Ascending aorta (tissue), 2 donors: ENCODE data around the gene UBQLN1. TPM values are rescaled to one million over a fixed set of nuclear protein-coding genes. Genes with fewer than 3 reads are reported as not detected.

Source experiments
- DNase-seq, 2 donors: peaks; one replicate each; pipeline ENCODE4 v3.0.0-alpha.2; 2019; ENCODE audit warnings: low spot score in 2 of 2
- H3K27ac ChIP-seq, 2 donors: fragments of 200-600 bp; sonication (generic); one replicate each; pipeline ENCODE4 v1.5.1; 2016 to 2017; ENCODE audit warnings: mild to moderate bottlenecking in 1 of 2
- H3K27me3 ChIP-seq: fragments of 200-600 bp; sonication (generic); one replicate; pipeline ENCODE4 v1.5.1; 2017
- H3K36me3 ChIP-seq, 2 donors: fragments of 200-600 bp; sonication (generic); one replicate each; pipeline ENCODE4 v1.5.1; 2016
- H3K4me1 ChIP-seq, 2 donors: fragments of 200-600 bp; sonication (generic); one replicate each; pipeline ENCODE4 v1.5.1; 2016 to 2017; ENCODE audit warnings: mild to moderate bottlenecking in 1 of 2
- H3K4me3 ChIP-seq, 2 donors: fragments of 200-600 bp; sonication (generic); one replicate each; pipeline ENCODE4 v1.5.1; 2016 to 2017; ENCODE audit warnings: mild to moderate bottlenecking in 1 of 2
- H3K9me3 ChIP-seq, 2 donors: fragments of 200-600 bp; sonication (generic); one replicate each; pipeline ENCODE4 v1.5.1; 2016
- intact Hi-C: fragments of 100-400 bp; cut with DNase I; formaldehyde crosslinking; loops from one replicate; pipeline ENCODE4 v1.15.1; 2023
- total RNA-seq: library from RNA; depleted of rRNA; stranded (reverse); fragments of >200 nt; gene quantifications from one replicate; pipeline ENCODE4 v1.1.0, GENCODE V29; 2016
- TF ChIP-seq, protein P1 (sequence below), 3 experiments: fragments of 200-600 bp in 2 of 3; fragments of 450-650 bp in 1 of 3; sonication (generic) in 2 of 3; IDR thresholded peaks; one replicate each; pipeline ENCODE4 v1.5.1; 2016 to 2019; ENCODE audit warnings: antibody characterized with exemption in 3 of 3, mild to moderate bottlenecking in 1 of 3, moderate library complexity in 1 of 3

Gene UBQLN1
- total RNA-seq, 1 donor from 2014 or later: 118 TPM

DNA sequence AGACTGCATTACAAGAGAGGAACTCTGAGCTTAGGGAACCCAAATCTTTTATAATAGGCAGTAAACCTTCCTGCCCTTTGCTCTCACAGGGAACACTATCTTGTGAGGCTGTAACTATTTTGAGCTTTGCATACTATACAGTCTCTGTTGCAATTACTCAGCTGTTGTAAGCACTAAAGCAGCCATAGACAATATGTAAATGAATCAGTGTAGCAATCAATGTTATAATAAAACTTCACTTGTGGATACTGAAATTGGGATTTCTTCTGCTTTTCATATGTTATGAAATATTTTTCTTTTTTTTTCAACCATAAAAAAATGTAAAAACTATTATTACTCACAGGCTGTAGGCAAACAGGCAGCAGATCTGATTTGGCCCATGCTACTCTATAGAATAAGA is 16.7 kb upstream of the UBQLN1 start:
- Histone ChIP-seq H3K9me3 (no peaks in the 10 kb centered on the region), H3K27ac (no peak overlapping the region), H3K27me3 (no peaks in the 10 kb centered on the region), H3K36me3 (no peaks in the 10 kb centered on the region), H3K4me1 (no peaks in the 10 kb centered on the region), H3K4me3 (no peak overlapping the region)
- DNase-seq: no peak
- intact Hi-C loops: no loop called here
- TF ChIP-seq, protein P1, sequence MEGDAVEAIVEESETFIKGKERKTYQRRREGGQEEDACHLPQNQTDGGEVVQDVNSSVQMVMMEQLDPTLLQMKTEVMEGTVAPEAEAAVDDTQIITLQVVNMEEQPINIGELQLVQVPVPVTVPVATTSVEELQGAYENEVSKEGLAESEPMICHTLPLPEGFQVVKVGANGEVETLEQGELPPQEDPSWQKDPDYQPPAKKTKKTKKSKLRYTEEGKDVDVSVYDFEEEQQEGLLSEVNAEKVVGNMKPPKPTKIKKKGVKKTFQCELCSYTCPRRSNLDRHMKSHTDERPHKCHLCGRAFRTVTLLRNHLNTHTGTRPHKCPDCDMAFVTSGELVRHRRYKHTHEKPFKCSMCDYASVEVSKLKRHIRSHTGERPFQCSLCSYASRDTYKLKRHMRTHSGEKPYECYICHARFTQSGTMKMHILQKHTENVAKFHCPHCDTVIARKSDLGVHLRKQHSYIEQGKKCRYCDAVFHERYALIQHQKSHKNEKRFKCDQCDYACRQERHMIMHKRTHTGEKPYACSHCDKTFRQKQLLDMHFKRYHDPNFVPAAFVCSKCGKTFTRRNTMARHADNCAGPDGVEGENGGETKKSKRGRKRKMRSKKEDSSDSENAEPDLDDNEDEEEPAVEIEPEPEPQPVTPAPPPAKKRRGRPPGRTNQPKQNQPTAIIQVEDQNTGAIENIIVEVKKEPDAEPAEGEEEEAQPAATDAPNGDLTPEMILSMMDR (IDR thresholded peaks at IDR 0.05): no peak

DNA sequence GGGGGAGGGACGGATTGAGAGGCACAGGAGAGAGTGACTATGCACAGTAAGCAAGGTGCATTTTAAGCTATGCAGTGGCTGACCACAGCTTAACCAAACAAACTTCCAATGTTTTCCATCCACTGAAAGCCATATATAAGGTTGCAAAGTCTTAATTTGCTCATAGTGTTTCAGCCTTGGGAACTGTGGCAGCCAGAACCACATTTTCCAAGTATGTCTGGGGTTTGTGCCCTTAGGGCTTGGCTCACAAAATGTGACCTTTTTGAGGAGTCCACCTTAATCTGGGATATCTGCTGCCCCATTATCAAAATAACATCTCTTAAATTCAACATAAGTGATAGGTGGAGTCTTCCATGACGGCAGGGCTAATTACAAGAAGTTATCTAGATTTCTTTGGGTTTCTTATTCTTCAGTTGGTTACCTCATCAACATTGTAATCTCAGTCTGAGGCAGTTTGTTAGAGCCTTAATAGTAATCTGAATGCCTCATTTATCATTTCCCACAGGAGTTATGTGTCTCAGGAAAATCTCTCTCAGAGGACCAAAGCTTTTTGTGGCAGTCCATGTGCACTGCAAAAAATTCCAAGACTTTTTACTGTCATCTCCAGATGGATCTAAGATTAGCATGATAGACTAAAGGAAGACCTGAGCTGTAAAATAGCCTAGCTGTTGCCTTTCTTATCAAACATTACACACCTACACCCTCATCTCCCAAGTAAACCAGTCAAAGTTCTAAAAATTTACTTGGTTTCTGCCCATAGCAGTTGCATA is 15.2 kb upstream of the UBQLN1 start:
- Histone ChIP-seq H3K27ac (no peak overlapping the region), H3K4me3 (no peak overlapping the region), H3K4me1 (no peaks in the 10 kb centered on the region), H3K27me3 (no peaks in the 10 kb centered on the region), H3K36me3 (no peaks in the 10 kb centered on the region), H3K9me3 (no peaks in the 10 kb centered on the region)
- intact Hi-C loops: no loop called here
- no peak for DNase-seq
- TF ChIP-seq, protein P1 (IDR thresholded peaks at IDR 0.05): no peak

GRCh38 chr9:83721509-83721908 is 13.8 kb upstream of the UBQLN1 start:
- Histone ChIP-seq H3K27ac (no peak overlapping the region), H3K9me3 (no peaks in the 10 kb centered on the region), H3K36me3 (no peaks in the 10 kb centered on the region), H3K4me3 (no peak overlapping the region), H3K4me1 (no peaks in the 10 kb centered on the region), H3K27me3 (no peaks in the 10 kb centered on the region)
- TF ChIP-seq, protein P1 (IDR thresholded peaks at IDR 0.05): no peak
- DNase-seq: no peak
- intact Hi-C loops: no loop called here

GRCh38 chr9:83715794-83716193 is 8.0 kb upstream of the UBQLN1 start:
- TF ChIP-seq, protein P1 (IDR thresholded peaks at IDR 0.05): no peak
- Histone ChIP-seq H3K36me3 (no peaks in the 10 kb centered on the region), H3K4me1 (no peaks in the 10 kb centered on the region), H3K4me3 (no peak overlapping the region), H3K9me3 (no peaks in the 10 kb centered on the region), H3K27me3 (no peaks in the 10 kb centered on the region), H3K27ac (no peak overlapping the region)
- intact Hi-C loops: no loop called here
- no peak for DNase-seq

GRCh38 chr9:83715221-83715620 is 7.5 kb upstream of the UBQLN1 start:
- H3K4me1 ChIP-seq: no peaks in the 10 kb centered on the region

More at GRCh38 chr9:83715221-83715620, 7.5 kb upstream of the UBQLN1 start:
- Histone ChIP-seq H3K27ac (no peak overlapping the region), H3K9me3 (no peaks in the 10 kb centered on the region), H3K4me3 (no peak overlapping the region), H3K27me3 (no peaks in the 10 kb centered on the region), H3K36me3 (no peaks in the 10 kb centered on the region)
- intact Hi-C loops: no loop called here
- no peak for DNase-seq
- TF ChIP-seq, protein P1 (IDR thresholded peaks at IDR 0.05): no peak
